ENCODE data around the gene ANGPTL2.
"Not testable (repeated sequence)": the region's sequence is repeated elsewhere in the genome, so short reads cannot be mapped to it uniquely, and the experiment has no call there.

Gene ANGPTL2

GRCh38 chr9:127154390-127155191 is 32.2 kb upstream of the ANGPTL2 start:
- no peak for DNase-seq

- DNase-seq = no peak
These were observed 31.6 kb upstream of the ANGPTL2 start for GRCh38 chr9:127154003-127154389.

GRCh38 chr9:127153501-127153900 is 31.1 kb upstream of the ANGPTL2 start:
- no peak for DNase-seq

- no peak for DNase-seq
These were observed 27.3 kb upstream of the ANGPTL2 start for GRCh38 chr9:127149463-127150390.

- no peak for DNase-seq
These were observed 26.6 kb upstream of the ANGPTL2 start for GRCh38 chr9:127149010-127149409.

- DNase-seq = no peak
These were observed 25.6 kb upstream of the ANGPTL2 start for GRCh38 chr9:127148014-127148413.

- no peak for DNase-seq
These were observed 24.8 kb upstream of the ANGPTL2 start for GRCh38 chr9:127147251-127147650.

- DNase-seq = not testable (repeated sequence)
These were observed 24.4 kb upstream of the ANGPTL2 start for GRCh38 chr9:127146841-127147240.

GRCh38 chr9:127144670-127145445 is 22.4 kb upstream of the ANGPTL2 start:
- no peak for DNase-seq

- no peak for DNase-seq
These were observed 21.6 kb upstream of the ANGPTL2 start for GRCh38 chr9:127143920-127144465.

- no peak for DNase-seq
These were observed 20.6 kb upstream of the ANGPTL2 start for GRCh38 chr9:127142931-127143464.

- no peak for DNase-seq
These were observed 19.9 kb upstream of the ANGPTL2 start for GRCh38 chr9:127142291-127142690.

- DNase-seq = no peak
These were observed 18.6 kb upstream of the ANGPTL2 start for GRCh38 chr9:127140842-127141675.

- no peak for DNase-seq
These were observed 17.7 kb upstream of the ANGPTL2 start for GRCh38 chr9:127140181-127140580.

- no peak for DNase-seq
These were observed 17.3 kb upstream of the ANGPTL2 start for GRCh38 chr9:127139775-127140174.

- DNase-seq = no peak
These were observed 16.8 kb upstream of the ANGPTL2 start for GRCh38 chr9:127139071-127139731.

GRCh38 chr9:127138444-127138843 is 16.0 kb upstream of the ANGPTL2 start:
- DNase-seq = no peak

GRCh38 chr9:127137640-127138360 is 15.4 kb upstream of the ANGPTL2 start:
- no peak for DNase-seq

GRCh38 chr9:127136880-127137639 is 14.6 kb upstream of the ANGPTL2 start:
- no peak for DNase-seq

All from stimulated activated naive CD4-positive, alpha-beta T cell (primary cell).